ENCODE measurements around the gene MEGF6. TPM values are rescaled to one million over a fixed set of nuclear protein-coding genes. Genes with fewer than 3 reads are reported as not detected.

The MEGF6 gene
- total RNA-seq, 2 experiments from 2014 or later = 2.0 to 2.5 TPM

DNA sequence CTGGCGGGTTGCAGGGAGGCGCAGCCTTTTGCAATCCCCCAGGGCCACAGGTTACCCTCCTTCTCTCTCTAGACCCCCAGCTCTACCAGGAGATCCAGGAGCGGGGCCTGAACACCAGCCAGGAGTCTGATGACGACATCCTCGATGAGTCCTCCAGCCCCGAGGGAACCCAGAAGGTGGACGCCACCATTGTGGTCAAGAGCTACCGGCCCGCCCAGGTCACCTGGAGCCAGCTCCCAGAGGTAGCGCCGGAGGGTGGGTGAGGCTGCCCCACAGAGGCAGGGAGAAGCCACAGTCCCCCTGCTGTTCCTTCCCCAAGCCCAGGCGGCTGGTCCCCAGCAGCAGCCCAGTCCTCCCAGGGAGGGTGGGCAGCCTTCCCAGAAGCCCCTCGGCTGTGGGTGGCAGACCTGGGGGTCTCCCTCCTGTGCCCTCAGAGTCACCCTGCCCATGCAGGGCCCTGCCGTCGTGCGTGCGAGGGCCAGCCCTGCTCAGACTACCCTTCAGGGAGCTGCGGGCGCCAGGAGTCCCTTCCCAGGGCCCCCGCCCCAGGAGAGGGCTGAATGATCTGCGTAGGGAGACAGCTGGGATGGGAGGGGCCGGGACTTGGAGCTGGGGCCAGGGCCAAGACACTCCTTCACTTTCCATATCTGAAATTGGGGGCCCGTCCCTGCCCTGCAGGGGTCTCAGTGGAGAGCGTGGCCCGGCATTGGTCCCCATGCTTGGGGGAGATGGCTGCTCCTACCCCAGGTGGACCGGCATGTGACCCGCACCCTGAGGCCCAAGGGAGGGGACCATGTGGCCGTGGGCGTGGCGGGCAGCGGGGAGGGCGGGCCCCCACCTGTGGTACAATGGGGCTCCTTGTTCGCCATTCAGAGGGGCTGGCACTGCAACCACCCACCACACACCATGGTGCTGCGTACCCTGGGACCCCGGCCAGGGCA, 143.9 kb downstream of the MEGF6 start:
- intact Hi-C loops (cut with micrococcal nuclease) = no loop called here
- Mint-ChIP-seq H3K4me3 (no peak overlapping the region), H3K9me3 (no peaks in the 10 kb centered on the region), H3K4me1 (ENCODE audit: low read depth) (peaks cover 3% of the 10 kb centered on the region), H3K27ac (no peak overlapping the region), H3K27me3 (no peaks in the 10 kb centered on the region), H3K36me3 (ENCODE audit: low read depth) (no peaks in the 10 kb centered on the region)
- no peak for DNase-seq
- ChIA-PET POLR2A (no interaction called here), CTCF (no interaction called here)
- TF ChIP-seq, protein P1, sequence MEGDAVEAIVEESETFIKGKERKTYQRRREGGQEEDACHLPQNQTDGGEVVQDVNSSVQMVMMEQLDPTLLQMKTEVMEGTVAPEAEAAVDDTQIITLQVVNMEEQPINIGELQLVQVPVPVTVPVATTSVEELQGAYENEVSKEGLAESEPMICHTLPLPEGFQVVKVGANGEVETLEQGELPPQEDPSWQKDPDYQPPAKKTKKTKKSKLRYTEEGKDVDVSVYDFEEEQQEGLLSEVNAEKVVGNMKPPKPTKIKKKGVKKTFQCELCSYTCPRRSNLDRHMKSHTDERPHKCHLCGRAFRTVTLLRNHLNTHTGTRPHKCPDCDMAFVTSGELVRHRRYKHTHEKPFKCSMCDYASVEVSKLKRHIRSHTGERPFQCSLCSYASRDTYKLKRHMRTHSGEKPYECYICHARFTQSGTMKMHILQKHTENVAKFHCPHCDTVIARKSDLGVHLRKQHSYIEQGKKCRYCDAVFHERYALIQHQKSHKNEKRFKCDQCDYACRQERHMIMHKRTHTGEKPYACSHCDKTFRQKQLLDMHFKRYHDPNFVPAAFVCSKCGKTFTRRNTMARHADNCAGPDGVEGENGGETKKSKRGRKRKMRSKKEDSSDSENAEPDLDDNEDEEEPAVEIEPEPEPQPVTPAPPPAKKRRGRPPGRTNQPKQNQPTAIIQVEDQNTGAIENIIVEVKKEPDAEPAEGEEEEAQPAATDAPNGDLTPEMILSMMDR (IDR thresholded peaks at IDR 0.05) = no peak
- no peak for ATAC-seq

DNA sequence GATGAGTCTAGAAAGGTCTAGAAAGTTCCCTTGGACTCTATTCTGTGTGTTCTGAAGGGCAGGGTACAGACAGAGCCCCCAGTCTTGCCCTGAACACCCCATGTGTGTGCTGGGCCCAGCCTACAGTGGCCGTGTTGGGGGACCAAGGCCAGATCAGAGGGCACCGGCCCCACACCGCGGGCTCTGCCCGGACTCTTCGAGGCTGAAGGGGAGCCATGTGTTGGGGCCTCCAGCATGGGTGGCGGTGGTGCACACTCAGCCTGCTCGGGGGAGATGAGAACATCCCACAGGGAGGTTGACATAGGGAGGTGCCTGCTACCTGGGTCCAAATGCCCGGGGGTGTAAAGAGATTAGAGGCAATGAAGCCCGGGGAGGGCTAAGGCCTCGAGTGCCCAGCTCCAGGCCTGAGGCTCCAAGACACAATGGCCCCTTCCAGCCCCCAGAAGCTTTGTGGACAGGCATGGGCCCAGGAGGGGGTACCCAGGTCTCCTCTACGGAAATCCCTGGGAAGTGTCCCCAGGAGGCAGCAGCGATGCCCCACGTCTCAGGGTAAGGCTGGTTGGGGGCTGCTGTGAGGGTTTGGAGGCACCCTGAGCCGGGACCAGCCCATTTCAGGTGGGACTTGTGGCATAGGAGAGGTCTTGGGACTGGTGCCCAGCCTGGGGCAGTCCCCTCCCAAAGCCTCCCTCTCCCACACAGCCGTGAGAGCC, 144.8 kb downstream of the MEGF6 start:
- Mint-ChIP-seq H3K27ac (no peak overlapping the region), H3K36me3 (ENCODE audit: low read depth) (no peaks in the 10 kb centered on the region), H3K4me1 (ENCODE audit: low read depth) (peaks cover 3% of the 10 kb centered on the region), H3K4me3 (no peak overlapping the region), H3K9me3 (no peaks in the 10 kb centered on the region), H3K27me3 (no peaks in the 10 kb centered on the region)
- ChIA-PET POLR2A (no interaction called here), CTCF (no interaction called here)
- DNase-seq (no peak), ATAC-seq (no peak)
- TF ChIP-seq, protein P1 (IDR thresholded peaks at IDR 0.05) = no peak
- intact Hi-C loops (cut with micrococcal nuclease) = no loop called here

DNA sequence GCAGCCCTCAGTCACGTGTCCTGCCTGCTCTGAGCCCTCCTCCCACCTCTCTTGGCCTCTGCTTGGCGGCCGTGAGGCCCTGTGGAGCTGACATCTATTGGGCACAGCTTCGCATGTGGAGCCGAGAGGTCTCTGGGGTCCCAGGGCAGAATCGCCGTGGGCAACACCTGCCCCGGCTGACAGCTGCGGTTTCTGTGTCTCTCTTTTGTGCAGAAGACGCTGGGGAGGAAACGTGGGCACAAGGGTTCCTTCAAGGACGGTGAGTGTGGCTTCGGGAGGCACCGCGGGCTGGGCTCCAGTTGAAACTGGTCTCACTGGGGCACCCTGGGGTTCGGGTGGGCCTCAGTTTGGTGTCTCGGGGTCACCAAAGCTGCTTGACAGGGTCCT, 145.4 kb downstream of the MEGF6 start:
- POLR2A ChIA-PET = no interaction called here
- ATAC-seq = no peak
- Mint-ChIP-seq H3K4me1 (ENCODE audit: low read depth) (peaks cover 3% of the 10 kb centered on the region), H3K36me3 (ENCODE audit: low read depth) (no peaks in the 10 kb centered on the region), H3K27ac (no peak overlapping the region), H3K27me3 (no peaks in the 10 kb centered on the region), H3K4me3 (no peak overlapping the region), H3K9me3 (no peaks in the 10 kb centered on the region)
- CTCF ChIA-PET = no interaction called here
- TF ChIP-seq, protein P1 (IDR thresholded peaks at IDR 0.05) = no peak
- DNase-seq = no peak
- intact Hi-C loops (cut with micrococcal nuclease) = no loop called here

DNA sequence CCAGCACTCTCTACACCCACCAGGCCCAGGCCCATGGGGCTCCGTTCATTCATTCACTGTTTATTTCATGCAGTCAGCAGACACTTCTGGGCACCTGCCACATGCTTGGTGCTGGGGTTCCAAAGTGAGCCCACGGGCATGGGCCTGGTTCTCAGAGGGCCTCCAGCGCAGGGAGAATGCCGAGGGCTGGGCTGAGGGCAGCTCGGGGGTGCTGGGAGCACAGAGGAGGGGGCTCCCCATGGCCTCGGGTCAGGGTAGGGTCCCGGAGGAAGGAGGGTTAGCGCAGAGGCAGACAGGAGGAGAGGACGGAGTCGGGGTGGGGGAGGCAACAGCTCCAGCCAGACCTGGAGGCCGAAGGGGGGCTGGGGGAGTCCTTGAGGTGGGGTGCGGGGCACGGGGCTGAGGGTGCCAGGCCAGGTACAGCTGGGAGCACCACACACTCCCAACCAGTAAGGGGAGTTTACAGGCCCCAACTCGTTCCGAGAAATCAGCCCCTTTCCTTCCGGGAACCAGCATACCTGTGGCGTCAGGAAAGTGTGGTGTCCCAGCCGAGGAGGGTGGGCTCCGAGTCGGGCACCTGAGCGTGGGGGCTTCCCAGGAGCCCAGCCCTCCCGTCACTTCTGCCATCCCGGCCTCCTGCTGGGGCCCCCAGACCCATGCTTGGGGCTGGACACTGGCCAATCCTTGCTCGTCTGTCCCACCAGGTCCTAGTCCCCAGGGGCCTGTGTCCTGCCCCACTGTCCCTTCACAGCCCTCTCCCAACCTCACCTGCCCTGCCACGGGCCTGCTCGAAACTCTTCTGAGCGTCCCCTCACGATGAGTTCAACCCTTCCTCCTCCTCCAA, 146.0 kb downstream of the MEGF6 start:
- no peak overlapping the region for H3K27ac Mint-ChIP-seq
- TF ChIP-seq, protein P1 (IDR thresholded peaks at IDR 0.05) = no peak
- no peaks in the 10 kb centered on the region for H3K9me3 Mint-ChIP-seq
- intact Hi-C loops (cut with micrococcal nuclease) = no loop called here
- DNase-seq (no peak), ATAC-seq (no peak)
- ChIA-PET CTCF (no interaction called here), POLR2A (no interaction called here)
- H3K4me3 Mint-ChIP-seq = no peak overlapping the region
- no peaks in the 10 kb centered on the region for H3K27me3 Mint-ChIP-seq
- H3K4me1 Mint-ChIP-seq (ENCODE audit: low read depth) = no peaks in the 10 kb centered on the region
- no peaks in the 10 kb centered on the region for H3K36me3 Mint-ChIP-seq (ENCODE audit: low read depth)

All from activated CD8-positive, alpha-beta T cell treated with anti-CD3 and anti-CD28 coated beads for 36 hours (primary cell).